ENCODE results near the gene MT1G.
"Not testable (repeated sequence)": the region's sequence is repeated elsewhere in the genome, so short reads cannot be mapped to it uniquely, and the experiment has no call there.

Gene MT1G

DNA sequence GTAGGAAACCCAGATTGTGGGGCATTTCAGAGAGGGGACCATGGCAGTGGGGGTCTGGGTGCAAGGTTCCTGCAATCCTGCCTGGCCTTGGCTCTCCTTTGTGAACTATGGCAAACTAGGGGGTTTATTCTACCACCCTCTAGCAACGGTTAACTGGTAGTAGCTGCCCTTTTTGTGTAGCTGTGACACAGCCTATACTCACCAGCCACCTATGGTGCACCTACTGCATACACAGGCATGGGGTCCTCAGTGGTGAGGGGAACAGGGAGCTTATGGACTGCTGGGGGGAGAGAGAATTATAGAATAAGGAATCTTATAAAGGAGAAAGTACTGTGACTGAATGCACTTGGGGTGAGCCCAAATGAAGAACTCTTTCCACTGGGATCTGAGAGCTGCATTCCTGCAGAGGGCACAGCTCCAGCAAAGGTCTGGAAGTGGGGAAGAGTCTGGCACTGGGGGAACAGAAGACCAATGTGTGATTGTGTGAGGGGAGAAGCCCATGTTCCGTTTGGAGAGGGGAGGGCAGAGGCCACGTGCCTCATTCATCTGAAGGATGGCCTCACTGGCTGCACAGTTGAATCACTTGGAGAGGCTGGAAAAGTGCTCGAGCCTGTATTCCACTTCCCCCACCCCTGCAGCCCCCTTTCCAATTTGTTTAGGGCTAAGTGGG is 16.5 kb upstream of the MT1G start:
- DNase-seq, result no peak

GRCh38 chr16:56683424-56684172 is 15.7 kb upstream of the MT1G start:
- DNase-seq, result no peak

- DNase-seq, result no peak
Measured at GRCh38 chr16:56682703-56683397, 15.0 kb upstream of the MT1G start.

- DNase-seq, result peak; percentile 10
Measured at GRCh38 chr16:56681939-56682702, 14.3 kb upstream of the MT1G start, which contains the start of gene MT1X. Gene MT1X, plus strand, starts transcription at chr16:56682470. Its CDS starts 71 bp downstream, at chr16:56682541.

DNA sequence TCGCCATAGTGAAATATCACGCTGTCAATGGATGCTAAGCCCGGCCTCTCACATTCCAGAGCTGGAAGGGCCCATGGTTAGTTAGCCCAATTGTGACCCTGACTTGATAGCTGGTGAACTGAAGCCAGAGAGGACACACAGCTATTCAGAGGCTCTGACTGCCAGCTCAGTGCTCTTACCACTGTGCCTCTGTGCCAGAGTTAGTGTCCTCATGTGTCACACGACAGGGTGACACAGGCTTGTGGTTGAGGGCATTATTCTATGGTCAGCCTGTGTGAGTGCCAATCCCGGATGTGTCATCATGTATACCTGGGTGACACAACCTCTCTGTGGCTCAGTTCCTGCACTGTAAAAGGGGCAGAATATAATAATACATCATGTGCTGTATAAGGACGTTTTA is 12.0 kb upstream of the MT1G start:
- DNase-seq, result no peak

DNA sequence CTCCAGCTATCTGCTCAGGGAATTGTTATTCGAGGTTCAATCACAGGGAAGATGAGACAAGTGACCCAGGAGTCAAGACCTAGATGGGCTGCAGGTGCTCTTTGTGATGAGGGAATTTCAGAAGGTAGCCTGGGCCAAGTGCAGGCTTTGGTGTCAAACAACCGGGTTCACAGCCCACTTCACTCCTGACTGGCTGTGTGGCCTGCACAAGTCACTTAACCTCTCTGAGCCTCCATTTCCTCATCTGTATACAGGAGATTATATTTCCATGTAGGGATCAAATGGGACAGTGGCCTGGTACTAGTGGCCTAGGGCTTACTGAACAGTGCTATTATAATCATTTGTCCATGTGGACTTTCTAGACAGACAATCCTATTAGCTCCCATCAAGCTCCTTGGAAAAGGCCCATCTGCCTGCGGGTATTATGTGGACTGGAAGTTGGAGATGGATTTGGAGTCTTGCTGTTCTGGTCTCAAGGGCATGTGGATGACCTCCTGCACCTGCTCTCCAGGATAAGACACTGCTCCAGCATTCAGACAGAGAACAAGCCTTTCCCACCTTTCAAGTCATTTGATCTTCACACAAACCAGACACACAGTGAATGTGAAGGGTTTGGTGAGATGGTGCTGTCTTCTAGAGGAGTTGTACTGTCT is 11.3 kb upstream of the MT1G start:
- DNase-seq, result no peak

- DNase-seq, result no peak
Measured at GRCh38 chr16:56677474-56677873, 9.6 kb upstream of the MT1G start.

DNA sequence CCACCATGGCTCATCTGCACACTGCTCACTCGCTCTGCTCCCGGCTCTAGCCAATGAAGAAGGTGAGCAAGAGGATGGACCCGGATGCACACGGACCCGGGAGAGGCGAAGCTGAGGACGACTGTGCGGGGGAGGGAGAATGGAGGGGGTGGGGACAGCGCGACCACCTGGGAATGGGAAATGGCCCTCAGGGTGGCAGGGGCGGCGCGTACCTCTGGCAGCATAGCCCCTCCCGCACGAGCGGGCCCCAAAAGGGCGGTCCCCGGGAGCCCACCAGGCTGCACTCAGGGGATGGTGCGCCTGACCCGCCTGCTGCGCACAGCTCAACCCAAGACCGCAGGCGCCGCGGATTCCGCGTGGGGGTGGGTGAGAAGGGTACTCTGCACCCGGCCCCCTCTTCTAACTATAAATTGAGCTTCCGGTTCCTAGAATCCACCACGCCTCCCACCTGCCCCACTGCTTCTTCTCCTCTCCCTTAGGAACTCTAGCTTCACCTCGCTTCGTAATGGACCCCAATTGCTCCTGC is 7.9 kb upstream of the MT1G start:
- DNase-seq, result no peak

DNA sequence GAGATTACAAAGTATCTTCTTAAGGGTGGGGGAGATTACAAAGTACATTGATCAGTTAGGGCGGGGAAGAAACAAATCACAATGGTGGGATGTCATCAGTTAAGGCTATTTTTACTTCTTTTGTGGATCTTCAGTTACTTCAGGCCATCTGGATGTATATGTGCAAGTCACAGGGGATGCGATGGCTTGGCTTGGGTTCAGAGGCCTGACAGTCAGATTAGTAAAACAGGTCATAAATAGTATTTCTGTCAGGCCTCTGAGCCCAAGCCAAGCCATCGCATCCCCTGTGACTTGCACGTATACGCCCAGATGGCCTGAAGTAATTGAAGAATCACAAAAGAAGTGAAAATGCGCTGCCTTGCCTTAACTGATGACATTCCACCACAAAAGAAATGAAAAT is 6.7 kb upstream of the MT1G start:
- not testable (repeated sequence) for DNase-seq

DNA sequence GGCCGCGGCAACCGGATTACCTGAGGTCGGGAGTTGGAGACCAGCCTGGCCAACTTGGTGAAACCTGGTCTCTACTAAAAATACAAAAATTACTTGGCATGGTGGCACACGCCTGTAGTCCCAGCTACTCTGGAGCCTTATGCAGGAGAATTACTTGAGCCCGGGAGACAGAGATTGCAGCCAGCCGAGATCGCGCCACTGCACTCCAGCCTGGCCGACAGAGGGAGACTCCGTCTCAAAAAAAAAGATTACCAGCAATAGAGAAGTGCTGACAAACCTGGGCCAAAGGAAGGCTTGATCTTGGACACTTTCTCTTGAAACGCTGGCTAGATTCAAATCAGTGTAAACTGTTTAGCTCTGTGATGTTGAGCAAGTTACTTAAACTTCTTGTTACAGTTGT is 6.1 kb upstream of the MT1G start:
- no peak for DNase-seq

- DNase-seq, result no peak
Measured at GRCh38 chr16:56672761-56673536, 5.1 kb upstream of the MT1G start.

GRCh38 chr16:56672171-56672570 is 4.3 kb upstream of the MT1G start:
- DNase-seq, result not testable (repeated sequence)

DNA sequence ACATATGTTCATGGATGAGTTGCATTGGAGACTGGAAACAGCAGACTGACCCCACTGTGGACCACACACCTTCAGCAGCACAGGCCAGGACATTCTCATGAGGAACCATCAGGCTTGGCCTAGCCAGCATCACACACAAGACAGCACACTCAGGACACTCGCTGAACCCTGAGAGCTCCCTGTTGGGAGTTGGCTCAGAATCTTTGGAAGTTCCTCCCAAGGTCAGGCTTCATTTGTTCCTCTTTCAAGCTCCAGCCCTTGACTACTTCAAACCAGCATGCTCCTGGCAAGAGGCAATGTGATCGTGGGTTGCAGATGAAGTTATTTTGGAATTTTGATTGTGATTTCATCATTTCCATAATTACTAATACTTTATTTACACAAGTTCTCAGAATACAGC is 3.8 kb upstream of the MT1G start:
- DNase-seq, result not testable (repeated sequence)

DNA sequence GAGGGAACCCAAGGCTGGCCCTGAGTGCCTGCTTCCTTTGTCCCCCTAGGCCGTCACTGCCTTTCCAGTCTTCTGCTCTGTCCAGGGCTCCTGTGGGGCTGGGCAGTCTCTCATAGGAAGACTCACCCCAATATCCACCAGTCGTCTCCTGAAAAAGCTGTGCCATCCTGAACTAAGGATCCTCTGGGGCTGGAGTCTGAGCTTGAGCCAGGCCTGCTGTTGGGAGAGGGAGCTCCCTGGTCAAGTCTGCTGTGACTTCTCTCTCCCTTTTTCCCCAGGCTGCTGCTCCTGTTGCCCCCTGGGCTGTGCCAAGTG is 2.7 kb upstream of the MT1G start:
- no peak for DNase-seq

DNA sequence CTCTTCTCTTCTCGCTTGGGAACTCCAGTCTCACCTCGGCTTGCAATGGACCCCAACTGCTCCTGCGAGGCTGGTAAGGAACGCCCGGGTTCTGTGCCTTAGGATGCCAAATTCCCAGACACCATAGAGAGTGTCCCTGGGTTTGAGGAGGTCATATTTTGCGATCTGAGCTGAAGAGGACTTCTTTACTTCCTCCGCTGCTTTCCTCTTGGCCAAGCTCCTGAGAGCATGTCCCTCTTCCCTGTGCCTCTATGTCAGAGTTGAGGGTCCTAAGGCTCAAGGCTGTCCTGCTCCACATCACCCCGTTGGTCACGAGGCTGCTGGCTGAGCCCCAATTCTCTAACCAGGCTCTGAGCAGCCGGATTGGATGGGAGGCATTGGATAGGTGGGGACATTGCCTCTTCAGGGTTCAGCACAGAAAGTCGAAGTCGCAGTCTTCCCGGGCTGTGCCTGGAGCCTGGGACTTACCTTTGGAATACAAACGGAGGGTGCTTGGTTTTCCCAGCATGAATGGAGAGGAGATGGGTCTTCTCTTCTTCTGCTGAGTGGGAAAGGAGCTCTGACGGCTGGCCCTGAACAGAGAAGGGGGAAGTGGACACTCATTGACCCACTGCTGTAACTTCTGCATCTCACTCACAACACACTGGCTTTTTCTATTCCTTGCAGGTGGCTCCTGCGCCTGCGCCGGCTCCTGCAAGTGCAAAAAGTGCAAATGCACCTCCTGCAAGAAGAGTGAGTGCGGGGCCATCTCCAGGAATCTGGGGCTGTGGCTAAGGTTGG is 2.2 kb upstream of the MT1G start:
- no peak for DNase-seq

GRCh38 chr16:56669005-56669839 is 1.4 kb upstream of the MT1G start, which contains the start of gene MT1H:
Gene MT1H, plus strand, starts transcription at chr16:56669814. Its CDS starts 71 bp downstream, at chr16:56669885.
- no peak for DNase-seq

GRCh38 chr16:56665286-56666261 is 2.3 kb downstream of the MT1G start:
- DNase-seq, result not testable (repeated sequence)

DNA sequence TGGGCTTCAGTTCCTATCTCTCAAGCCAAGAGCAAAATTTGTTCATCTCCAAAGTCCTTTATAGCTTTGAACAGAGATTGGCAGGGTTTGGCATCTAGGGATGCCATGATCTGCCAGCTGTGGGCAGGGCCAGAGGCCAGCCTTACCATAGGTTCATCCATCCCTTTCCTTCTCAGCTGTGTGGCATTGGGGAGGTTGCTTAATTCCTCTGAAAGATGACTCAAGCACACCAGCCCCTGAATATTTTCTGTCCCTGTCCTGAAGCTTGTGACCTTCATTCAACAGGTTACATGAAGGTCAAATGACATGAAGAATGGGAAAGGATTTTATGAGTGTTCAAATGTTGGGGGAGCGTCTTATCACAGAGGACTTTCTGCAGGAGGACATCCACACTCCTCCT is 3.4 kb downstream of the MT1G start:
- no peak for DNase-seq
